ENCODE data around the gene PODXL.

- TF ChIP-seq GABPA (IDR thresholded peaks at IDR 0.05; ENCODE audit: low read depth) (no peak), CTCF (IDR thresholded peaks at IDR 0.05; ENCODE audit: insufficient read depth, low read length) (no peak), POLR2AphosphoS5 (IDR thresholded peaks at IDR 0.05; ENCODE audit: low read depth) (no peak)
These were observed 31.7 kb downstream of the PODXL start for GRCh38 chr7:131524703-131525102.
